PFSK-1 (cell line): ENCODE data around the gene ZIC1.

Source experiments
- POLR2AphosphoS5 ChIP-seq: IDR thresholded peaks from 2 replicates; pipeline ENCODE4 v1.6.1; 2012; ENCODE audit warnings: low read depth, mild to moderate bottlenecking, control low read depth, low read length, moderate library complexity
- REST ChIP-seq, 2 experiments: IDR thresholded peaks; 2 replicates each; pipeline versions ENCODE4 v1.6.1 to v1.8.0; 2011 to 2012; ENCODE audit warnings: low read depth in 2 of 2, low read length in 2 of 2, control low read depth in 1 of 2, inconsistent platforms in 1 of 2, mild to moderate bottlenecking in 1 of 2, moderate library complexity in 1 of 2; ENCODE audit not compliant: insufficient read depth in 1 of 2
- TAF1 ChIP-seq: IDR thresholded peaks from 2 replicates; pipeline ENCODE4 v1.6.1; 2012; ENCODE audit warnings: low read length, control low read depth, borderline replicate concordance; ENCODE audit not compliant: insufficient read depth

- no peak for TF ChIP-seq POLR2AphosphoS5
- TF ChIP-seq REST (IDR thresholded peaks at IDR 0.05; ENCODE audit: insufficient read depth in 1 of 2, low read depth in 2 of 2, low read length in 2 of 2) = no peak
- TF ChIP-seq TAF1 = no peak
Measured at GRCh38 chr3:147380977-147381376, 28.2 kb upstream of the ZIC1 start.
